PC-9 (cell line): ENCODE data around the gene BICC1. TPM values are rescaled to one million over a fixed set of nuclear protein-coding genes. Genes with fewer than 3 reads are reported as not detected.

ENCODE experiments used
- BruUV-seq: library from RNA; stranded (reverse); fragments of 400-500 nt; replicated peaks from 2 replicates; lab custom pipeline; 2021; lab: Mats Ljungman, UMichigan
- CTCF ChIA-PET: fragments of 300-600 bp; sonication (Branson Sonifier 250); formaldehyde crosslinking; loops from one replicate; lab custom pipeline; 2022; ENCODE audit warnings: antibody characterized with exemption; lab: Charles Lee
- POLR2A ChIA-PET: fragments of 300-600 bp; sonication (Branson Sonifier 250); formaldehyde crosslinking; loops from one replicate; lab custom pipeline; 2022; ENCODE audit warnings: antibody characterized with exemption; ENCODE audit not compliant: unreplicated experiment; lab: Charles Lee
- DNase-seq, 2 experiments: peaks; one replicate each; pipeline versions ENCODE4 v3.0.0 to v3.0.0-alpha.2; 2015 to 2022; ENCODE audit warnings: mixed read lengths in 1 of 2
- H2AFZ ChIP-seq: fragments of 200-600 bp; sonication (generic); 2 replicates; pipeline ENCODE4 v1.8.1; 2017; ENCODE audit warnings: antibody characterized with exemption
- H3F3A ChIP-seq: fragments of 200-600 bp; sonication (generic); 2 replicates; pipeline ENCODE4 v1.8.1; 2017; ENCODE audit warnings: antibody characterized with exemption, mild to moderate bottlenecking, low read depth; ENCODE audit not compliant: insufficient read depth
- H3K27ac ChIP-seq: fragments of 200-600 bp; sonication (generic); 2 replicates; pipeline ENCODE4 v1.6.1; 2016; ENCODE audit warnings: mixed run types
- H3K27me3 ChIP-seq: fragments of 200-600 bp; sonication (generic); 2 replicates; pipeline ENCODE4 v1.6.1; 2016; ENCODE audit warnings: low read depth, mixed run types; ENCODE audit not compliant: insufficient read depth
- H3K36me3 ChIP-seq: fragments of 200-600 bp; sonication (generic); 2 replicates; pipeline ENCODE4 v1.6.1; 2016; ENCODE audit warnings: low read depth, mixed run types
- H3K4me1 ChIP-seq: fragments of 200-600 bp; sonication (generic); replicated peaks from 2 replicates; pipeline ENCODE4 v1.6.1; 2016; ENCODE audit warnings: mixed run types; ENCODE audit not compliant: insufficient read depth
- H3K4me2 ChIP-seq: fragments of 200-600 bp; sonication (generic); 2 replicates; pipeline ENCODE4 v1.6.1; 2017; ENCODE audit warnings: mixed run types
- H3K4me3 ChIP-seq: fragments of 200-600 bp; sonication (generic); 2 replicates; pipeline ENCODE4 v1.6.1; 2016; ENCODE audit warnings: mixed run types
- H3K79me2 ChIP-seq: fragments of 200-600 bp; sonication (generic); 2 replicates; pipeline ENCODE4 v1.6.1; 2017; ENCODE audit warnings: low read depth, mixed run types
- H3K9me2 ChIP-seq: fragments of 200-600 bp; sonication (generic); 2 replicates; pipeline ENCODE4 v1.8.1; 2017; ENCODE audit warnings: mild to moderate bottlenecking; ENCODE audit not compliant: insufficient read depth
- H3K9me3 ChIP-seq: fragments of 200-600 bp; sonication (generic); 2 replicates; pipeline ENCODE4 v1.8.1; 2016; ENCODE audit warnings: low read depth; ENCODE audit not compliant: insufficient read depth
- H4K20me1 ChIP-seq: fragments of 200-600 bp; sonication (generic); 2 replicates; pipeline ENCODE4 v1.8.1; 2017; ENCODE audit not compliant: insufficient read depth
- CTCF ChIP-seq: fragments of 200-600 bp; sonication (generic); conservative IDR thresholded peaks from 2 replicates; pipeline ENCODE4 v1.6.1; 2017; ENCODE audit warnings: mixed run types, antibody characterized with exemption, mild to moderate bottlenecking, moderate library complexity
- EZH2 ChIP-seq: fragments of 200-600 bp; sonication (generic); IDR thresholded peaks from 2 replicates; pipeline ENCODE4 v1.8.0; 2017; ENCODE audit warnings: antibody characterized with exemption, low read depth
- intact Hi-C: fragments of 100-400 bp; cut with micrococcal nuclease; formaldehyde crosslinking; loops from one replicate; pipeline ENCODE4 v1.10.0; 2022; ENCODE audit not compliant: unreplicated experiment
- total RNA-seq: library from RNA; stranded (reverse); gene quantifications from 2 replicates; pipeline ENCODE4 v1.2.3, GENCODE V29; 2021

The BICC1 gene
- total RNA-seq, 1 experiment from 2014 or later: not detected

- no peak for DNase-seq
- H3K9me2 ChIP-seq: 0 out of 2 replicates have a peak, but pooled peaks cover 5% of the 10 kb centered on the region
- no peaks in the 10 kb centered on the region for H3F3A ChIP-seq
- no TSS peak for BruUV-seq
- H3K9me3 ChIP-seq: no peaks in the 10 kb centered on the region
- no peaks in the 10 kb centered on the region for H3K79me2 ChIP-seq
- ChIA-PET POLR2A (no interaction called here), CTCF (no interaction called here)
- no peak overlapping the region for H3K4me3 ChIP-seq
- intact Hi-C loops: no loop called here
- H3K4me1 ChIP-seq: no peaks in the 10 kb centered on the region
- no peaks in the 10 kb centered on the region for H3K27me3 ChIP-seq
- H2AFZ ChIP-seq: no peak overlapping the region
- peaks cover 5% of the 10 kb centered on the region; the same call in 1 of the 2 replicates for H4K20me1 ChIP-seq
- H3K27ac ChIP-seq: no peak overlapping the region
- H3K4me2 ChIP-seq: no peak overlapping the region
- TF ChIP-seq EZH2 (no peak), CTCF (no peak)
- no peaks in the 10 kb centered on the region for H3K36me3 ChIP-seq
Observed at GRCh38 chr10:58543141-58543540, 30.5 kb downstream of the BICC1 start.

- intact Hi-C loops: no loop called here
- no peak overlapping the region for H2AFZ ChIP-seq
- H3F3A ChIP-seq: no peaks in the 10 kb centered on the region
- no peak for TF ChIP-seq CTCF
- TF ChIP-seq EZH2: no peak
- H3K9me2 ChIP-seq: 0 out of 2 replicates have a peak, but pooled peaks cover 5% of the 10 kb centered on the region
- no peak overlapping the region for H3K27ac ChIP-seq
- H3K27me3 ChIP-seq: no peaks in the 10 kb centered on the region
- no peaks in the 10 kb centered on the region for H3K79me2 ChIP-seq
- ChIA-PET CTCF (no interaction called here), POLR2A (no interaction called here)
- no peak overlapping the region for H3K4me3 ChIP-seq
- no TSS peak for BruUV-seq
- peaks cover 5% of the 10 kb centered on the region; the same call in 1 of the 2 replicates for H4K20me1 ChIP-seq
- no peak overlapping the region for H3K4me2 ChIP-seq
- no peaks in the 10 kb centered on the region for H3K4me1 ChIP-seq
- no peak for DNase-seq
- no peaks in the 10 kb centered on the region for H3K9me3 ChIP-seq
- no peaks in the 10 kb centered on the region for H3K36me3 ChIP-seq
Observed at GRCh38 chr10:58544135-58544534, 31.5 kb downstream of the BICC1 start.

- no peaks in the 10 kb centered on the region for H3K9me3 ChIP-seq
- ChIA-PET POLR2A (no interaction called here), CTCF (no interaction called here)
- H3K79me2 ChIP-seq: no peaks in the 10 kb centered on the region
- TF ChIP-seq CTCF: no peak
- TF ChIP-seq EZH2: no peak
- H3K36me3 ChIP-seq: no peaks in the 10 kb centered on the region
- H3K4me3 ChIP-seq: no peak overlapping the region
- no peaks in the 10 kb centered on the region for H3K27me3 ChIP-seq
- H4K20me1 ChIP-seq: peaks cover 5% of the 10 kb centered on the region; the same call in 1 of the 2 replicates
- no TSS peak for BruUV-seq
- H3K4me1 ChIP-seq: no peaks in the 10 kb centered on the region
- DNase-seq: no peak
- no peak overlapping the region for H3K4me2 ChIP-seq
- H3K27ac ChIP-seq: no peak overlapping the region
- H3K9me2 ChIP-seq: 0 out of 2 replicates have a peak, but pooled peaks cover 5% of the 10 kb centered on the region
- intact Hi-C loops: no loop called here
- no peak overlapping the region for H2AFZ ChIP-seq
- no peaks in the 10 kb centered on the region for H3F3A ChIP-seq
Observed at GRCh38 chr10:58545427-58545826, 32.8 kb downstream of the BICC1 start.
